ENCODE measurements around the gene COMMD7. TPM values are rescaled to one million over a fixed set of nuclear protein-coding genes. Genes with fewer than 3 reads are reported as not detected.

Gene COMMD7
- total RNA-seq, 1 experiment from 2014 or later: 42.3 TPM

GRCh38 chr20:32749914-32750637 lies 6.8 kb upstream of the COMMD7 start:
- no peak for DNase-seq
- H3K9me2 ChIP-seq (ENCODE audit: insufficient read depth): no peaks in the 10 kb centered on the region
- H3K79me2 ChIP-seq (ENCODE audit: low read depth): no peaks in the 10 kb centered on the region
- no peaks in the 10 kb centered on the region for H3K27me3 ChIP-seq (ENCODE audit: insufficient read depth, low read depth)
- POLR2A ChIA-PET (ENCODE audit: unreplicated experiment): no interaction called here
- CTCF ChIA-PET: no interaction called here
- H3K4me1 ChIP-seq (replicated peaks; ENCODE audit: insufficient read depth): peaks cover 26% of the 10 kb centered on the region
- intact Hi-C loops (cut with micrococcal nuclease; ENCODE audit: unreplicated experiment): no loop called here
- H4K20me1 ChIP-seq (ENCODE audit: insufficient read depth): no peaks in the 10 kb centered on the region
- H3K4me3 ChIP-seq: no peak overlapping the region
- BruUV-seq (replicated peaks): no TSS peak
- no peak overlapping the region for H3K4me2 ChIP-seq
- H3K36me3 ChIP-seq (ENCODE audit: low read depth): no peaks in the 10 kb centered on the region
- no peak overlapping the region for H3K27ac ChIP-seq
- TF ChIP-seq, protein P1, sequence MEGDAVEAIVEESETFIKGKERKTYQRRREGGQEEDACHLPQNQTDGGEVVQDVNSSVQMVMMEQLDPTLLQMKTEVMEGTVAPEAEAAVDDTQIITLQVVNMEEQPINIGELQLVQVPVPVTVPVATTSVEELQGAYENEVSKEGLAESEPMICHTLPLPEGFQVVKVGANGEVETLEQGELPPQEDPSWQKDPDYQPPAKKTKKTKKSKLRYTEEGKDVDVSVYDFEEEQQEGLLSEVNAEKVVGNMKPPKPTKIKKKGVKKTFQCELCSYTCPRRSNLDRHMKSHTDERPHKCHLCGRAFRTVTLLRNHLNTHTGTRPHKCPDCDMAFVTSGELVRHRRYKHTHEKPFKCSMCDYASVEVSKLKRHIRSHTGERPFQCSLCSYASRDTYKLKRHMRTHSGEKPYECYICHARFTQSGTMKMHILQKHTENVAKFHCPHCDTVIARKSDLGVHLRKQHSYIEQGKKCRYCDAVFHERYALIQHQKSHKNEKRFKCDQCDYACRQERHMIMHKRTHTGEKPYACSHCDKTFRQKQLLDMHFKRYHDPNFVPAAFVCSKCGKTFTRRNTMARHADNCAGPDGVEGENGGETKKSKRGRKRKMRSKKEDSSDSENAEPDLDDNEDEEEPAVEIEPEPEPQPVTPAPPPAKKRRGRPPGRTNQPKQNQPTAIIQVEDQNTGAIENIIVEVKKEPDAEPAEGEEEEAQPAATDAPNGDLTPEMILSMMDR (conservative IDR thresholded peaks at IDR 0.05): no peak
- no peak for TF ChIP-seq EZH2 (IDR thresholded peaks at IDR 0.05; ENCODE audit: low read depth)
- H3F3A ChIP-seq (ENCODE audit: insufficient read depth, low read depth): peaks cover 24% of the 10 kb centered on the region; the same call in 1 of the 2 replicates
- no peak overlapping the region for H2AFZ ChIP-seq
- no peaks in the 10 kb centered on the region for H3K9me3 ChIP-seq (ENCODE audit: insufficient read depth, low read depth)

GRCh38 chr20:32742322-32743236 lies 688 bp downstream of the COMMD7 start:
- ChIA-PET POLR2A (ENCODE audit: unreplicated experiment) (no interaction called here), CTCF (interaction anchor here (0.6 to 1.4 kb wide), 3 partner anchors 31 to 68 kb away, joined by 3 to 16 read pairs (median 6); no protein-coding TSS in a partner anchor)
- DNase-seq: no peak
- intact Hi-C loops (cut with micrococcal nuclease; ENCODE audit: unreplicated experiment): loop anchor here (5.0 kb wide), 1 partner anchor 60 kb away; no protein-coding TSS in a partner anchor
- no TSS peak for BruUV-seq (replicated peaks)
- no peaks in the 10 kb centered on the region for H4K20me1 ChIP-seq (ENCODE audit: insufficient read depth)
- no peaks in the 10 kb centered on the region for H3K36me3 ChIP-seq (ENCODE audit: low read depth)
- H3K9me3 ChIP-seq (ENCODE audit: insufficient read depth, low read depth): no peaks in the 10 kb centered on the region
- H3K9me2 ChIP-seq (ENCODE audit: insufficient read depth): no peaks in the 10 kb centered on the region
- H2AFZ ChIP-seq: peak overlapping the region; percentile 96
- H3F3A ChIP-seq (ENCODE audit: insufficient read depth, low read depth): peaks cover 25% of the 10 kb centered on the region; the same call in 1 of the 2 replicates
- TF ChIP-seq EZH2 (IDR thresholded peaks at IDR 0.05; ENCODE audit: low read depth): no peak
- TF ChIP-seq, protein P1 (conservative IDR thresholded peaks at IDR 0.05): no peak
- peaks cover 10% of the 10 kb centered on the region for H3K79me2 ChIP-seq (ENCODE audit: low read depth)
- peak overlapping the region; percentile 98 for H3K4me2 ChIP-seq
- H3K4me3 ChIP-seq: peak overlapping the region; percentile 97
- H3K4me1 ChIP-seq (replicated peaks; ENCODE audit: insufficient read depth): peaks cover 39% of the 10 kb centered on the region
- no peaks in the 10 kb centered on the region for H3K27me3 ChIP-seq (ENCODE audit: insufficient read depth, low read depth)
- no peak overlapping the region for H3K27ac ChIP-seq

- Histone ChIP-seq H3K9me2 (ENCODE audit: insufficient read depth) (no peaks in the 10 kb centered on the region), H2AFZ (no peak overlapping the region), H3K27ac (no peak overlapping the region), H3K79me2 (ENCODE audit: low read depth) (peaks cover 10% of the 10 kb centered on the region), H3K4me3 (no peak overlapping the region), H3K27me3 (ENCODE audit: insufficient read depth, low read depth) (no peaks in the 10 kb centered on the region), H3K36me3 (ENCODE audit: low read depth) (no peaks in the 10 kb centered on the region), H3K4me2 (no peak overlapping the region), H3K9me3 (ENCODE audit: insufficient read depth, low read depth) (no peaks in the 10 kb centered on the region), H3K4me1 (replicated peaks; ENCODE audit: insufficient read depth) (peaks cover 30% of the 10 kb centered on the region), H3F3A (ENCODE audit: insufficient read depth, low read depth) (peaks cover 19% of the 10 kb centered on the region; the same call in 1 of the 2 replicates), H4K20me1 (ENCODE audit: insufficient read depth) (no peaks in the 10 kb centered on the region)
- DNase-seq: no peak
- TF ChIP-seq EZH2 (IDR thresholded peaks at IDR 0.05; ENCODE audit: low read depth): no peak
- TF ChIP-seq, protein P1 (conservative IDR thresholded peaks at IDR 0.05): no peak
- intact Hi-C loops (cut with micrococcal nuclease; ENCODE audit: unreplicated experiment): loop anchor here (5.0 kb wide), 1 partner anchor 59 kb away; no protein-coding TSS in a partner anchor
- ChIA-PET POLR2A (ENCODE audit: unreplicated experiment) (no interaction called here), CTCF (no interaction called here)
- no TSS peak for BruUV-seq (replicated peaks)
These were observed 2.1 kb downstream of the COMMD7 start for GRCh38 chr20:32741151-32741550.
